ENCODE measurements around the gene UNC79.

DNA sequence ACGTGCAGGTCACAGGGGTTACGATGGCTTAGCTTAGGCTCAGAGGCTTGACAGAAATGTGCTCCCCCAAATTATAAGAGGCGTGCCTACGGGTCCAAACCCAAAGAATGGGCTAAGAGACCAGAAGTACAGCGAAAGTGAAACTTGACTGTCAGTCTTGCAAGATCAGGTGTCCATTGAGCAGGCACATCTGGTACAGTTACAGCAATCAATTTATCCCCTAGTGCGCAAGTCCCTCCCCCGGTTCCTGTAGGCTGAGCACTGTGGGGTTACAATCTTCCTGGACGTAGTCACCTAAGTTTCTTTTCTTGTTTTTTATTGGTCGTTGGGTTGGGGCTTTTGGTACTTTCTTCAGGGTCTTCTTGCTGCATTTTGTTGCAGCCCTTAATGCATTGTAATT lies 134.2 kb downstream of the UNC79 start:
- TF ChIP-seq EGR1 (IDR thresholded peaks at IDR 0.05; ENCODE audit: borderline replicate concordance in 1 of 2, low read depth in 2 of 2, low read length in 2 of 2) (no peak), SIN3A (IDR thresholded peaks at IDR 0.05; ENCODE audit: low read depth, low read length) (no peak), TBL1XR1 (IDR thresholded peaks at IDR 0.05; ENCODE audit: low read depth, low read length) (no peak), MAX (IDR thresholded peaks at IDR 0.05; ENCODE audit: low read depth, low read length) (no peak), FOS (IDR thresholded peaks at IDR 0.05; ENCODE audit: borderline replicate concordance, extremely low read depth, insufficient read length) (no peak), POLR2A (IDR thresholded peaks at IDR 0.05; ENCODE audit: low read depth, low read length) (no peak), TAF1 (IDR thresholded peaks at IDR 0.05; ENCODE audit: borderline replicate concordance, low read depth, low read length) (no peak), HDAC6 (IDR thresholded peaks at IDR 0.05; ENCODE audit: unreplicated experiment) (no peak), POU2F2 (IDR thresholded peaks at IDR 0.05; ENCODE audit: borderline replicate concordance, low read depth, low read length) (no peak)
- TF ChIP-seq, protein P1, sequence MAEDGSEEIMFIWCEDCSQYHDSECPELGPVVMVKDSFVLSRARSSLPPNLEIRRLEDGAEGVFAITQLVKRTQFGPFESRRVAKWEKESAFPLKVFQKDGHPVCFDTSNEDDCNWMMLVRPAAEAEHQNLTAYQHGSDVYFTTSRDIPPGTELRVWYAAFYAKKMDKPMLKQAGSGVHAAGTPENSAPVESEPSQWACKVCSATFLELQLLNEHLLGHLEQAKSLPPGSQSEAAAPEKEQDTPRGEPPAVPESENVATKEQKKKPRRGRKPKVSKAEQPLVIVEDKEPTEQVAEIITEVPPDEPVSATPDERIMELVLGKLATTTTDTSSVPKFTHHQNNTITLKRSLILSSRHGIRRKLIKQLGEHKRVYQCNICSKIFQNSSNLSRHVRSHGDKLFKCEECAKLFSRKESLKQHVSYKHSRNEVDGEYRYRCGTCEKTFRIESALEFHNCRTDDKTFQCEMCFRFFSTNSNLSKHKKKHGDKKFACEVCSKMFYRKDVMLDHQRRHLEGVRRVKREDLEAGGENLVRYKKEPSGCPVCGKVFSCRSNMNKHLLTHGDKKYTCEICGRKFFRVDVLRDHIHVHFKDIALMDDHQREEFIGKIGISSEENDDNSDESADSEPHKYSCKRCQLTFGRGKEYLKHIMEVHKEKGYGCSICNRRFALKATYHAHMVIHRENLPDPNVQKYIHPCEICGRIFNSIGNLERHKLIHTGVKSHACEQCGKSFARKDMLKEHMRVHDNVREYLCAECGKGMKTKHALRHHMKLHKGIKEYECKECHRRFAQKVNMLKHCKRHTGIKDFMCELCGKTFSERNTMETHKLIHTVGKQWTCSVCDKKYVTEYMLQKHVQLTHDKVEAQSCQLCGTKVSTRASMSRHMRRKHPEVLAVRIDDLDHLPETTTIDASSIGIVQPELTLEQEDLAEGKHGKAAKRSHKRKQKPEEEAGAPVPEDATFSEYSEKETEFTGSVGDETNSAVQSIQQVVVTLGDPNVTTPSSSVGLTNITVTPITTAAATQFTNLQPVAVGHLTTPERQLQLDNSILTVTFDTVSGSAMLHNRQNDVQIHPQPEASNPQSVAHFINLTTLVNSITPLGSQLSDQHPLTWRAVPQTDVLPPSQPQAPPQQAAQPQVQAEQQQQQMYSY (CRISPR knock-in tag; IDR thresholded peaks at IDR 0.05): no peak
- TF ChIP-seq, protein P2, sequence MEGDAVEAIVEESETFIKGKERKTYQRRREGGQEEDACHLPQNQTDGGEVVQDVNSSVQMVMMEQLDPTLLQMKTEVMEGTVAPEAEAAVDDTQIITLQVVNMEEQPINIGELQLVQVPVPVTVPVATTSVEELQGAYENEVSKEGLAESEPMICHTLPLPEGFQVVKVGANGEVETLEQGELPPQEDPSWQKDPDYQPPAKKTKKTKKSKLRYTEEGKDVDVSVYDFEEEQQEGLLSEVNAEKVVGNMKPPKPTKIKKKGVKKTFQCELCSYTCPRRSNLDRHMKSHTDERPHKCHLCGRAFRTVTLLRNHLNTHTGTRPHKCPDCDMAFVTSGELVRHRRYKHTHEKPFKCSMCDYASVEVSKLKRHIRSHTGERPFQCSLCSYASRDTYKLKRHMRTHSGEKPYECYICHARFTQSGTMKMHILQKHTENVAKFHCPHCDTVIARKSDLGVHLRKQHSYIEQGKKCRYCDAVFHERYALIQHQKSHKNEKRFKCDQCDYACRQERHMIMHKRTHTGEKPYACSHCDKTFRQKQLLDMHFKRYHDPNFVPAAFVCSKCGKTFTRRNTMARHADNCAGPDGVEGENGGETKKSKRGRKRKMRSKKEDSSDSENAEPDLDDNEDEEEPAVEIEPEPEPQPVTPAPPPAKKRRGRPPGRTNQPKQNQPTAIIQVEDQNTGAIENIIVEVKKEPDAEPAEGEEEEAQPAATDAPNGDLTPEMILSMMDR (IDR thresholded peaks at IDR 0.05 in 2 of 3, conservative IDR thresholded peaks at IDR 0.05 in 1 of 3; ENCODE audit: control insufficient read depth in 2 of 3, extremely low read depth in 1 of 3, insufficient read depth in 1 of 3, low read depth in 3 of 3, low read length in 3 of 3): no peak
